ENCODE data around the gene LIME1. TPM values are rescaled to one million over a fixed set of nuclear protein-coding genes. Genes with fewer than 3 reads are reported as not detected.

The LIME1 gene
- total RNA-seq, 1 donor from 2014 or later = 0.47 TPM

- Mint-ChIP-seq H3K4me3 (no peak overlapping the region), H3K9me3 (no peaks in the 10 kb centered on the region), H3K27ac (no peak overlapping the region), H3K36me3 (peaks cover 12% of the 10 kb centered on the region), H3K4me1 (no peaks in the 10 kb centered on the region), H3K27me3 (ENCODE audit: insufficient read depth, low read depth) (peaks cover 2% of the 10 kb centered on the region)
- Histone ChIP-seq H3K36me3 (no peaks in the 10 kb centered on the region), H3K27ac (no peak overlapping the region), H3F3A (ENCODE audit: low read depth) (peaks cover 14% of the 10 kb centered on the region), H3K9me3 (ENCODE audit: low read depth) (no peaks in the 10 kb centered on the region), H3K79me2 (ENCODE audit: low read depth) (peaks cover 4% of the 10 kb centered on the region), H3K27me3 (peaks cover 12% of the 10 kb centered on the region), H3K4me1 (peaks cover 7% of the 10 kb centered on the region), H3K4me3 (no peak overlapping the region), H4K20me1 (ENCODE audit: low read depth) (peaks cover 20% of the 10 kb centered on the region), H2AFZ (replicated peaks) (no peak overlapping the region), H3K9ac (no peak overlapping the region), H3K4me2 (no peak overlapping the region)
- no peak for TF ChIP-seq EZH2phosphoT487 (IDR thresholded peaks at IDR 0.05)
- TF ChIP-seq EZH2 (IDR thresholded peaks at IDR 0.05) = no peak
- TF ChIP-seq CTCF (IDR thresholded peaks at IDR 0.05) = no peak
- no peak for DNase-seq (ENCODE audit: low spot score)
Measured at GRCh38 chr20:63732118-63733095, 4.1 kb upstream of the LIME1 start.

GRCh38 chr20:63733117-63733516 lies 3.3 kb upstream of the LIME1 start:
- Mint-ChIP-seq H3K36me3 (peaks cover 9% of the 10 kb centered on the region), H3K27me3 (ENCODE audit: insufficient read depth, low read depth) (peaks cover 2% of the 10 kb centered on the region), H3K4me3 (no peak overlapping the region), H3K4me1 (no peaks in the 10 kb centered on the region), H3K27ac (no peak overlapping the region), H3K9me3 (no peaks in the 10 kb centered on the region)
- Histone ChIP-seq H3K36me3 (no peaks in the 10 kb centered on the region), H3K4me3 (no peak overlapping the region), H3K27ac (no peak overlapping the region), H3K27me3 (peaks cover 19% of the 10 kb centered on the region), H3K9me3 (ENCODE audit: low read depth) (no peaks in the 10 kb centered on the region), H3K4me1 (peaks cover 14% of the 10 kb centered on the region), H3K4me2 (no peak overlapping the region), H4K20me1 (ENCODE audit: low read depth) (peaks cover 26% of the 10 kb centered on the region), H2AFZ (replicated peaks) (no peak overlapping the region), H3F3A (ENCODE audit: low read depth) (peaks cover 19% of the 10 kb centered on the region), H3K79me2 (ENCODE audit: low read depth) (no peaks in the 10 kb centered on the region), H3K9ac (no peak overlapping the region)
- TF ChIP-seq EZH2 (IDR thresholded peaks at IDR 0.05) (no peak), EZH2phosphoT487 (IDR thresholded peaks at IDR 0.05) (no peak), CTCF (IDR thresholded peaks at IDR 0.05) (no peak)
- no peak for DNase-seq (ENCODE audit: low spot score)

GRCh38 chr20:63733579-63734081 lies 2.8 kb upstream of the LIME1 start:
- no peaks in the 10 kb centered on the region for H3K9me3 Mint-ChIP-seq
- no peak overlapping the region for H3K4me3 ChIP-seq

More at GRCh38 chr20:63733579-63734081, 2.8 kb upstream of the LIME1 start:
- Histone ChIP-seq H4K20me1 (ENCODE audit: low read depth) (peaks cover 31% of the 10 kb centered on the region), H3K4me1 (peaks cover 20% of the 10 kb centered on the region), H3K36me3 (no peaks in the 10 kb centered on the region), H3F3A (ENCODE audit: low read depth) (peaks cover 24% of the 10 kb centered on the region), H3K9ac (no peak overlapping the region), H3K9me3 (ENCODE audit: low read depth) (no peaks in the 10 kb centered on the region), H3K79me2 (ENCODE audit: low read depth) (no peaks in the 10 kb centered on the region), H3K4me2 (no peak overlapping the region), H2AFZ (replicated peaks) (no peak overlapping the region), H3K27ac (no peak overlapping the region), H3K27me3 (peaks cover 24% of the 10 kb centered on the region)
- no peak for DNase-seq (ENCODE audit: low spot score)
- no peaks in the 10 kb centered on the region for H3K4me1 Mint-ChIP-seq
- TF ChIP-seq EZH2 (IDR thresholded peaks at IDR 0.05) = no peak
- H3K27me3 Mint-ChIP-seq (ENCODE audit: insufficient read depth, low read depth) = peaks cover 2% of the 10 kb centered on the region
- H3K36me3 Mint-ChIP-seq = peaks cover 7% of the 10 kb centered on the region
- H3K27ac Mint-ChIP-seq = no peak overlapping the region
- no peak overlapping the region for H3K4me3 Mint-ChIP-seq
